HL-60 (cell line): Measurements from ENCODE around the gene ROGDI.

Experiments
- DNase-seq, 2 experiments: peaks; one replicate each; pipeline ENCODE4 v3.0.0-alpha.2; 2010 to 2020; ENCODE audit warnings: low read depth in 1 of 2, low spot score in 1 of 2
- H3K27ac ChIP-seq: fragments of 250-450 bp; sonication (Bioruptor Pico); replicated peaks from 2 replicates; pipeline ENCODE4 v1.5.1; 2020; ENCODE audit warnings: mild to moderate bottlenecking, moderate library complexity
- H3K27me3 ChIP-seq: fragments of 250-450 bp; sonication (Bioruptor Pico); 2 replicates; pipeline ENCODE4 v1.5.1; 2021; ENCODE audit warnings: mild to moderate bottlenecking, moderate library complexity; ENCODE audit not compliant: insufficient read depth, poor library complexity, severe bottlenecking
- H3K4me3 ChIP-seq: replicated peaks from 2 replicates; pipeline ENCODE4 v1.5.1; 2011; ENCODE audit warnings: mild to moderate bottlenecking, control low read depth, low read length; ENCODE audit not compliant: insufficient read depth
- GABPA ChIP-seq: IDR thresholded peaks from 2 replicates; pipeline ENCODE4 v1.6.1; 2012; ENCODE audit warnings: low read depth
- POLR2AphosphoS5 ChIP-seq: IDR thresholded peaks from 2 replicates; pipeline ENCODE4 v1.6.1; 2012; ENCODE audit warnings: low read depth
- SPI1 ChIP-seq: IDR thresholded peaks from 2 replicates; pipeline ENCODE4 v1.6.1; 2012; ENCODE audit warnings: low read depth, mild to moderate bottlenecking, borderline replicate concordance
- TF ChIP-seq, protein P1 (sequence below): IDR thresholded peaks from one replicate; pipeline ENCODE4 v1.5.1; 2011; ENCODE audit warnings: low read length, control low read depth, inconsistent platforms; ENCODE audit not compliant: insufficient read depth
- TF ChIP-seq, protein P2 (sequence below): IDR thresholded peaks from 2 replicates; pipeline ENCODE4 v1.6.1; 2012; ENCODE audit warnings: low read depth; ENCODE audit not compliant: insufficient replicate concordance

Gene ROGDI

DNA sequence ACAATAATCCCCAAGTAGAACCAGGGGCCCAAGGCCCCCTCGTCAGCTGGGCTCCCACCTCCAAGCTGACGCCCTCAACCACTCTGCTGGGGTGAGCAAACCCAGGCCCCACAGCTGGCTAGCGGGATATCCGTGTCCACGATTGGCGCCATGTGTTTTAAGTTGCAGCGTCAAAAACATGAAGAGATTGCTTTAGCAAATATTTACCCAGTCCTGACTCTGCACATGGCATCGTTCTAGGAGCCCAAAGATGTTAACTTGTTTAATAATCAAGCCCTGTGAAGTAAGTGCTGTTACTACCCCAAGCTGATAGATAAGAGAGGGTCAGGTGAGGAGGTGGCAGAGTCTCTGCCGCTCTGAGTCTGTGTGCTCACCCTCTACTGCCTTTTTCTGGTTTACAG, 13.9 kb downstream of the ROGDI start:
- no peak for DNase-seq
- no peak for TF ChIP-seq POLR2AphosphoS5
- TF ChIP-seq, protein P1, sequence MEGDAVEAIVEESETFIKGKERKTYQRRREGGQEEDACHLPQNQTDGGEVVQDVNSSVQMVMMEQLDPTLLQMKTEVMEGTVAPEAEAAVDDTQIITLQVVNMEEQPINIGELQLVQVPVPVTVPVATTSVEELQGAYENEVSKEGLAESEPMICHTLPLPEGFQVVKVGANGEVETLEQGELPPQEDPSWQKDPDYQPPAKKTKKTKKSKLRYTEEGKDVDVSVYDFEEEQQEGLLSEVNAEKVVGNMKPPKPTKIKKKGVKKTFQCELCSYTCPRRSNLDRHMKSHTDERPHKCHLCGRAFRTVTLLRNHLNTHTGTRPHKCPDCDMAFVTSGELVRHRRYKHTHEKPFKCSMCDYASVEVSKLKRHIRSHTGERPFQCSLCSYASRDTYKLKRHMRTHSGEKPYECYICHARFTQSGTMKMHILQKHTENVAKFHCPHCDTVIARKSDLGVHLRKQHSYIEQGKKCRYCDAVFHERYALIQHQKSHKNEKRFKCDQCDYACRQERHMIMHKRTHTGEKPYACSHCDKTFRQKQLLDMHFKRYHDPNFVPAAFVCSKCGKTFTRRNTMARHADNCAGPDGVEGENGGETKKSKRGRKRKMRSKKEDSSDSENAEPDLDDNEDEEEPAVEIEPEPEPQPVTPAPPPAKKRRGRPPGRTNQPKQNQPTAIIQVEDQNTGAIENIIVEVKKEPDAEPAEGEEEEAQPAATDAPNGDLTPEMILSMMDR = no peak
- TF ChIP-seq, protein P2, sequence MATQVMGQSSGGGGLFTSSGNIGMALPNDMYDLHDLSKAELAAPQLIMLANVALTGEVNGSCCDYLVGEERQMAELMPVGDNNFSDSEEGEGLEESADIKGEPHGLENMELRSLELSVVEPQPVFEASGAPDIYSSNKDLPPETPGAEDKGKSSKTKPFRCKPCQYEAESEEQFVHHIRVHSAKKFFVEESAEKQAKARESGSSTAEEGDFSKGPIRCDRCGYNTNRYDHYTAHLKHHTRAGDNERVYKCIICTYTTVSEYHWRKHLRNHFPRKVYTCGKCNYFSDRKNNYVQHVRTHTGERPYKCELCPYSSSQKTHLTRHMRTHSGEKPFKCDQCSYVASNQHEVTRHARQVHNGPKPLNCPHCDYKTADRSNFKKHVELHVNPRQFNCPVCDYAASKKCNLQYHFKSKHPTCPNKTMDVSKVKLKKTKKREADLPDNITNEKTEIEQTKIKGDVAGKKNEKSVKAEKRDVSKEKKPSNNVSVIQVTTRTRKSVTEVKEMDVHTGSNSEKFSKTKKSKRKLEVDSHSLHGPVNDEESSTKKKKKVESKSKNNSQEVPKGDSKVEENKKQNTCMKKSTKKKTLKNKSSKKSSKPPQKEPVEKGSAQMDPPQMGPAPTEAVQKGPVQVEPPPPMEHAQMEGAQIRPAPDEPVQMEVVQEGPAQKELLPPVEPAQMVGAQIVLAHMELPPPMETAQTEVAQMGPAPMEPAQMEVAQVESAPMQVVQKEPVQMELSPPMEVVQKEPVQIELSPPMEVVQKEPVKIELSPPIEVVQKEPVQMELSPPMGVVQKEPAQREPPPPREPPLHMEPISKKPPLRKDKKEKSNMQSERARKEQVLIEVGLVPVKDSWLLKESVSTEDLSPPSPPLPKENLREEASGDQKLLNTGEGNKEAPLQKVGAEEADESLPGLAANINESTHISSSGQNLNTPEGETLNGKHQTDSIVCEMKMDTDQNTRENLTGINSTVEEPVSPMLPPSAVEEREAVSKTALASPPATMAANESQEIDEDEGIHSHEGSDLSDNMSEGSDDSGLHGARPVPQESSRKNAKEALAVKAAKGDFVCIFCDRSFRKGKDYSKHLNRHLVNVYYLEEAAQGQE = no peak
- TF ChIP-seq GABPA = no peak
- no peak for TF ChIP-seq SPI1

DNA sequence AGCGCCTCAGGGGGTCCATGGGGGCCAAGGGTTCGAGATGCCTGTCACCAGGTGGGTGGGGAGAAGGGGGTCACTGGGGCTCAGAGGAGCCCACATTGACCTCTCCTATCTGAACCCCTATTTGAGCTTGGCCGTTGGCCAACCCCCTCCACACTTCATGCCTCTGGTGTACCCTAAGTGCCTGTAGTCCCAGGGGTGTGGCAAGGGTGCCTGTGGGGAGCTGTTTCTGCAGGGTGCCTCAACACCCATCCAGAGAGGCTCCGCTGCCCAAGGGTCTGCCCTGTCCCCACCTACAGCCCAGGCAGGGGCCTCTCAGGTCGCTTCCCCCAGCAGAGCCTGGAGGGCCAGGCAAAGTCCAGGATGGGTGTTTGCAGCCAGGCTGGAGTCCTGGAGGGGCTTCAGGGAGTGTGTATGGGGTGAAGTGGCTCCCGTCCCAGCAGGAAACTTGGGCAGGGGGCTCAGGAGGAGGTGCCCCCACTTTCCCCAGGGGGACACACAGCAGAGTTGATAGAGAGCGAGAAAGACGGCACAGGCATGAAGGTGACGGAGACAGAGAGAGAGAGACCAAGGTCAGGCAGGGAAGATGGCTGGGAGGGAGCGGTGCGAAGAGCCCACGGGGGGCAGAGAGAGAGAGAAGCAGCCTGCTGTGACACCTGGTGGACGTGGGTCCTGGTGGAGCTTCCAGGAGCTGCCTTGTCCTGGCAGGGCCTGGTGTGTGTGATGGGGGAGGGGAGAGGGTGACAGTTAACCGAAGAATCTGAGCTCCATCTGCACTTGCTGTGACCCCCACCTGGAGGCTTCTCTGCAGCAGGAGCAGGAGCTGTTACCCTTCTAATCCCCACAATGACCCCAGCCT, 14.6 kb downstream of the ROGDI start, which contains the start of gene SEPTIN12:
SEPTIN12 (minus strand) TSS at position 719 of the 856 bp plus-strand sequence; CDS start at position 19, 700 bp downstream.
- Histone ChIP-seq H3K27ac (no peak within 1 kb of the TSS), H3K4me3 (no peak within 1 kb of the TSS), H3K27me3 (no peaks in the 10 kb centered on the region)
- DNase-seq = no peak
- TF ChIP-seq GABPA (no peak), SPI1 (no peak), POLR2AphosphoS5 (no peak)
- TF ChIP-seq, protein P1 = no peak
- TF ChIP-seq, protein P2 = no peak

More for the DNA sequence above, 13.9 kb downstream of the ROGDI start:
- Histone ChIP-seq H3K27me3 (no peaks in the 10 kb centered on the region), H3K4me3 (no peak overlapping the region), H3K27ac (no peak overlapping the region)

DNA sequence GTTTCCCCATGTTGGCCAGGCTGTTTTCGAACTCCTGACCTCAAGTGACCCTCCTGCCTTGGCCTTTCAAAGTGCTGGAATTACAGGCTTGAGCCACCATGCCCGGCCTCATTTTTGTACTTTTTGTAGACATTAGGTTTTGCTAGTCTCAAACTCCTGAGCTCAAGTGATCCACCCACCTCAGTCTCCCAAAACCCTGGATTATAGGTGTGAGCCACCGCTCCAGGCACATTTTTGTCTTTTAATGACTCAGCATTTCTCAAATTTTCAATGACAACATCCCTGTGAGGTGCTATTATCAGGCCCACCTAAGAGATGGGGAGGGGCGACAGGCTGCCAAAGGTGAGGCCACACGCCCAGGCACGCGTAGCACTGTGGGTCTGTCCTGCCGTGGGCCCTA, 15.4 kb downstream of the ROGDI start:
- H3K4me3 ChIP-seq = no peak overlapping the region
- H3K27me3 ChIP-seq = no peaks in the 10 kb centered on the region
- no peak overlapping the region for H3K27ac ChIP-seq
- DNase-seq = no peak
- TF ChIP-seq POLR2AphosphoS5 = no peak
- TF ChIP-seq, protein P2 = no peak
- TF ChIP-seq GABPA = no peak
- TF ChIP-seq, protein P1 = no peak
- TF ChIP-seq SPI1 = no peak
